ENCODE measurements around the gene SSX2IP.

The SSX2IP gene

DNA sequence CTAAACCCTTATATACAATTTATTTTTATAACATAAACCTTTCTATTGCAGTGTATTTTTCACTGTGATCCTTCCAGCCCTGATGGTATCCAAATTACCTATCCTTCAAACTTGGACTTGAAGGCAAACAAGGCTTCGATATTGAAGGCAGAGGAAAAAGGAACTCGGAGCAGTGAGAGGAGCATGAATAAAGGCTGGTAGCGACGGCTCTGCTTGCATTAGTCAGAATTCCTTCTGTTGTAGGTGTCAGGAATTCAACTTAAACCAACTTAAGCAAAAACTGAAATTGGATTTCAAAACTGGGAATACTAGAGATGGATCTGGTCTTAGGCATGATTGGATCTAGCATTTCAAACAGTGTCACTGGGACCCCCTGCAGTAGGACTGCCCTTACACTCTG is 17.8 kb upstream of the SSX2IP start:
- DNase-seq (ENCODE audit: low read depth), result no peak

DNA sequence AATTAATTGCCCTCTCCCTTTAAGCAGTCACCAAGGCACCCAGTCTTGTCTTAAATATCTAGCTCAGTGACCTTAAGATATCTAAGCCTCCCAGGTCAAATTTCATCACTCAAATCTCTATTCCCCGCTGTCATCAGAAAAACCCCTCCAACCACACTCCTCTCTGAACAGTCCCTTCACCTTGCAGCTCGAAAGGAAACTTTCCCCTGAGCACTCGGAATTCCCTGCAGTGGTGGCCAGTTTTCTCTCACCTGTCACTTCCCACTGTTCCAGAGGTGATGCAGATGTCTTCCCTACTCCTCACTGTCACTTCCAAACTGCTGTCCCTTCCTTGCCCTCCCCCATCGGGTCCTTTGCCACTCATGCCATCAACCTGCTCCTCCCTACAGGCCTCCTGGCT is 15.3 kb upstream of the SSX2IP start:
- DNase-seq (ENCODE audit: low read depth), result no peak

DNA sequence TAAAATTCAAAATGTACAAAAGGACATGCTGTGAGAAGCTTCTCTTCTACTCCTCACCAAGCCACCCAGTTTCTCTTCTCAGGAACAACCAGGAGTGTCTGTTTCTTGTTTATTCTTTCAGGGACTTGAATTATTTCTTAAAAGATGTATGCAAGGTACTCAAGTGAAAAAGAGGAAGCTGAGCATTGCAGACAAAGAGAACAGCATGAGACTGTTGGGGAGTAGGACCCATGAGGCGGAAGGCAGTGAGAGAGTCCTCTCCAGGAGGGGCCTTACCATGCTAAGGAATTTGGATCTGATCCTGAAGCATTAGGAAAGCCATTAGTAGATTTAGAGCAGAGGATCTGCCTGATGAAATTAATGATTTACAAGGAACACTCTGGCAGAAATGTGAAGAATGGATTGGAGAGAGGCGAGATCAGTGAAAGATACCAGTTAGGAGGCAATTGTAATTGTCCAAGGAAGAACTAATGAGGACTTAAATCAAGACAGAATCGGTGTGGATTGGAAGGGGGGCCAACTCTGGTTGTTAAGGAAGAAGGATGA is 14.7 kb upstream of the SSX2IP start:
- no peak for DNase-seq (ENCODE audit: low read depth)

DNA sequence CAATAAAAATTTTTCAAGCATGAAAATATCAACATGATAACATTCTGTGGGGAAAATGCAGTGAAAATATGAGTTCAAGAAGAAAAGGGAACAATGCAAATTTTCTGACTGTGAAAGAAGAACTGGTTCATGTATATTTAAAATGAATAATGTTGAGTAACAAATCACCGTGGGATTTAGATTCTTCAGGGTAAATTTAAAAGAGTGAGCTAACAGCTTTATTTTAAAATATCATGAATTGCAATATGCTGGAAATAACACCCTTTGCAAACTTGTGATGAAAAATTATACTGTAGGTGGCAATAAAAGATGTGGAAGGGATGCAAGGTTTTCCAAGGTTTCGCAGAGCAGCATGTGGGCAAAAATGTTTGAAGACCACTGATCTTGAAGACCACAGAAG is 13.2 kb upstream of the SSX2IP start:
- no peak for DNase-seq (ENCODE audit: low read depth)

DNA sequence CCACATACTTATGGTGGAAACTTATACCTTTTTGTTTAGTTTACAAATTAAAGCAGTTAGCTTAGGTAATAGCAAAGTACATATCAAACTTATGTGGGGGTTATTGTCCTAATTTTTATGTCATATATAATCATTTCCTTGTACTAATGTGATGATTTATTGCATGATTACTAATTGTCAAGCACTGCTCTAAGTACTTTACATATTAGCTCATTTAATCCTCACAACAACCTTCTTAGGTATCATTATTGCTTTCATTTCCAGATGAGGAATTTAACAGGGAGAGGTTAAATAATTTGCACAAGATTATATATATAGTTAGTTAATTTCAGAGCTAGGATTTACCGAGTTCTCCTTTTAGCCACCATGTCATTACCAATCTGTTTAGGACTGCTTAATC is 11.9 kb upstream of the SSX2IP start:
- no peak for DNase-seq (ENCODE audit: low read depth)

DNA sequence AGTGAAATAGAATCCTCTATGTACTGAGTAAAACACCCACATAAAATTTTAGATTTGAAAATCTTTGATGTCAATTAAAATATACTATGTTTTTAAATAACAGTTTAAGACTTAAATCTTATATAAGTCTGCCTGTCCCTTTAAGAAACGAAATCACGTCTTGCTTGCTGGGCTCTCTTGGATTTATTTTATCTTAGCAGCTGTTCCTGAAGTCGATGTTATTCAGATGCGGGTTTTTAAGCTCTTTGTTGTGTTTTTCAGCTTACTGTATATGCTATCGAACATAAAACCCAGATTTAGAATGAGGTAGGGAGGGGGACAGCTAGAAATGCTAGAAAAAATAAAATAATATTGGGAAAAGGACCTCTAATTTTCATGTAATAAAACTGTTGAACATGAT is 11.1 kb upstream of the SSX2IP start:
- no peak for DNase-seq (ENCODE audit: low read depth)

DNA sequence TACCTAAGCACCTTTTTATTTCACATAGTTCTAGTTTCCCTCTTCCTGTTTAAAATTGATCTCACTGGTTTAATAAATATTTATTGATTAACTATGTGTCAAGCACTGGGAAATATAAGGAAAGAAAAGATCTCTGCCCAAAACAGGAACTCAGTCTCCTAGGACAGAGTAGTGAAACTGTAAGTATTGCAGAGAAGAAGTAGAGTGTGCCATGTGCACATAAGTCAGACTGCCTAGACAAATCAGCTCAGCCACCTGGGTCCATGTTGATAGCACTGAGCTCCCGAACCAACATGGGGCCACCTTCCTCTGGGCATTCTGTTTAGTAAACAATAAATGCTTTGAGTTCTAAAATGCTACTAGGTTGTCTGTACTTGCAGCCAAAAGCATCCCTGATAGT is 9.8 kb upstream of the SSX2IP start:
- no peak for DNase-seq (ENCODE audit: low read depth)

DNA sequence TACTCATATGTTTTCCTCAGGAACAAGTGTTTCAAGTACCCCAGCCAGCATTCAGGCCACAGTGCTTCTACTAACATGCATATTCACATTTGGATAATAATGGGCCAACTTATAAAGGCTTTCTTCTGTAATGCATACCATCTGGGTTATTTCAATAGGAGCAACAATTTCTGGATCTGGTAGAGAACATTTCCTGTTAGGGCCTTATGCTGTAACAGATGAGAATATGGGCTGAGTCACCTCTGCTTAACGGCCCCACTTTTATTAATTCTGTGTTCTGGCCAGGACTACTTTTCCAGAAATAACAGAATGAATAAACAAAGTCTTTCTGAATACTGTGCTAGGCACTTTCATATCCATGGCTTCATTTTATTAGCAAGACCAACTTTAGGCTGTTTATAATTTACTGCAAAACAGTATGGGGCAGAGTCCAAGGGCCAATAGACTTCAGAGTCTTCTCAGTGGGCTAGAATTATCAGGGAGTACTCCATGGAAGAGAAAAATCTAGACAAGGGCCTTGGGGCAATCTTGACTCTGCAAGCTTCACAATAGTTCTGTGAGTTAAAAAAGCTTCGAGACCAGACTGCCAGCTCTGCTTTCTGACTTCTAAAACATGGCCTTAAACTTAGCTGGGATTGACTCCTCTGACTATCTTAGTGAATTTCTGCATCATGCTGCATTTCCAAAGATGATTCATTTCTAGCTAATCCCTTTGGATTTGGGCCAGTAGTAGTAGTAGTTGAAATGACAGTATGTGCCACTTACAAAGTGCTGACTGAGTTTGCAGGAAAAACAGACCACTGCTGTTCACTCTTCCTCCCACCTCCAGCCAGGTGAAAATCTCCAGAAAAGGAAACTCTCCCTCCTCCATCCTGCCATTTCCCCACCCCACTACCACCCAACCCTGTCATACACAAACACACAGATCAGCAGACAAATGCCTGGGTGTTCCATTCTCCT is 8.2 kb upstream of the SSX2IP start:
- no peak for DNase-seq (ENCODE audit: low read depth)

DNA sequence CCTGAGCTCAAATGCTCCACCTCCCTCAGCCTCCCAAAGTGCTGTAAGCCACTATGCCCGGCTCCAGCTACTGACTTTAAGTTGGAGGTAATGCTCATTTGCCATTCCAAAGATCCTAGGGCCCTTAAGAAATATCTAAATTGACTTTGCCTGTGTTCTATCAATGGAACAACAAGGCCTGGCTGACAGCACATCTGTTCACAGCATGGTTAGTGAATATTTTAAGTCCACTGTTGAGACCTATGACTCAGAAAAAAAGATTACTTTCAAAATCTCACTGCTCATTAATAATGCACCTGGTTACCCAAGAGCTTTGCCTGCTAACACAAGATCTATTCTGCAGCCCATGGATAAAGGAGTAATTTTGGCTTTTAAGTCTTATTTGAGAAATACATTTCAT is 3.5 kb upstream of the SSX2IP start:
- DNase-seq (ENCODE audit: low read depth), result no peak

DNA sequence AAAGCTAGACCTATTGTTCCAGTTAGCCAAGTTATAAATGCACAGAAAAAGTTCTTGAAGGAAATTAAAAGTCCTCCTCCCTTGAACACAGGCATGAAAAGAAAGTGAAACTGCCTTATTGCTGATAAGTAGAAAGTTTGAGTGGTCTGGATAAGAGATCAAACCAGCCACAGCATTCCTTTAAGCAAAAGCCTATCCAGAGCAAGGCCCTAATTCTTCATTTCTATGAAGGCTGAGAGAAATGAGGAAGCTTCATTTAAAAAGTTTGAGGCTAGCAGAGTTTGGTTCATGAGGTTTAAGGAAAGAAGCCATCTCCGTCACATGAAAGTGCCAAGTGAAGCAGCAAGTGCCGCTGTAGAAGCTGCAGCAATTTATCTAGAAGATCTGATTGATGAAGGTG is 2.7 kb upstream of the SSX2IP start:
- no peak for DNase-seq (ENCODE audit: low read depth)

DNA sequence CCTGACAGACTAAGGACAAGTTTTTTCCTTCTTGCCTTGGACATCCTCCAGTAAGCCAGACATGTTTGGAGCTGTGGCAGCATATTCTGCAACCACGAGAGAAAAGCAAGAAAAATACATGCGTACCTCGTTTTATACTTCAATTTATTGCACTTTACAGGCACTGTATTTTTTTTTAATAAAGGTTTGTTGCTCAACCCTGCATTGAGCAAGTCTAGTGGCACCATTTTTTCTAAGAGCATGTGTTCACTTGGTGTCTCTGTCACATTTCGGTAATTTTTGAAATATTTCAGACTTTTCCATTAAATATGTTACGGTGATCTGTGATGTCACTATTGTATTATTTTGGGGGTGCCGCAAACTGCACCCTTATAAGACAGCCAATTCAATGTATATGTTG is 2.1 kb upstream of the SSX2IP start:
- no peak for DNase-seq (ENCODE audit: low read depth)

DNA sequence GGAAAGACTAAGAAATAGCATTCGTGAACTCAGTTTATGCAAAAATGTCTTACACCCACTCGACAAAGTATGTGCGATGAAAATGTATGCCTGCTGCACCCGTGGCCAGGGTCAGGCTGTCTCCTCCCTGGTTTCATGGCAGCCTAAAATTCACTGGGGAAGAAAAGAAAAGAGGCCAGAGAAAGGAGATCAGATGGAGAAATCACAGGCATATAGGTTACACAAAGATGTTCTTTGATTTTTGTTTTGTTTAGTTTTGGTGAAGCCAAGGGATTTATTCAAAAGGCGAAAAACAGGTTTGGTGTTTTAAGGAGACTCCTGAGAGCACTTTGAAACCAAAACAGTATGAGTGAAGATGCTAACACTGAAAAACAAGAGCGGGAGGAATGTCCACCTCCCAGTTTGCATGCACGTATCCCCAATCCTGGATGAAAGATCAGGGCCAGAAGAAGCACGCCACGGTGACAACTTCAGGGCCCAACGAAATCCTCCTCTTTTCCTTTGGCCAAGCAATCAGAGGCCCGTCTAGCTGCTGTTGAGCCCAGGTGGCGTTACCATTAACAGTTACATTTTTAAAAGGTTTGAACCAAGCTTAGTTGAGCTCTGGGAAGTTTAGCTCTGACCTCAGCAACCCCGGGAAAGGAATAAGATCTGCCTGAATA is 992 bp upstream of the SSX2IP start:
- DNase-seq (ENCODE audit: low read depth), result no peak

DNA sequence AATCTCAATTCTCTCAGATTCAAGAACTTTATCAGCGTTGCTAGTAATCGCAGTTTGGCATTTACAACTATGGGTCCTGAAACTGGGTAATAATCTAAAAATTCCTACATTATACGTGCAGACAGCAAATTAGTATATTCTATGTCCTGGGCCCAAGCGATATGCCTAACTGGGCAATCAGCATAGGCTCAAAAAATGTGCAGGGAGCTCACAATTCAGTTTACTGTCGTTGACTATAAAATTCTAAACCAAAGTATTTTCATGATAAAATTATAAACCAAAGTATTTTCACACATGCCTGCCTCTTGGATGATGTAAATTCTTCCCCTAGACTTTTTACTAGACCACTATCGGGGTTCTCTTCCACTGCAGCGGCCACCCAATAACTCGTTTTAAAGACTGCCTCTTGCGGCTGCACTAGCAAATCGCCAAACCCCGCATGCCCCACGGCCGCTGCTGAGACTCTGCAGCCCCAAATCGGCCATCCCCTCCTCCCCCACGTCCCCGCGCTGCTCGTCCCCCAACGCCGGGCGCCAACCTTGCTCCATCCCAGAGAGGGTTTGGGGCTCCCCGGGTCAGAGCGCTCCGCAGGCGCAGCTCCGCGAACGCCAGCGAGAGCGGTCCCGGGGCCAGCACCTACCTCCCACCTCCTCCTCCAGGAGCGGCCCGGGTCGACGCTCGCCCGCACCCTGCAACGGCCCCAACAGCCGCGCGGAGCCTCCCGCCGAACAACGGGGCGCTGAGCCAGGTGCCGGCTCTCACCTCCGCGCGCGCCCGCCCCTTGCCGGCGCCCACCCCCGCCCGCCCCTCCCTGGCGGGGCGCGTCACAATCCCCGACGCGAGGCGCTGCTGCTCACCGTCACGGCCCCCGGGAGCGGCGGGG is 506 bp downstream of the SSX2IP start:
- peak; percentile 14 for DNase-seq (ENCODE audit: low read depth)

DNA sequence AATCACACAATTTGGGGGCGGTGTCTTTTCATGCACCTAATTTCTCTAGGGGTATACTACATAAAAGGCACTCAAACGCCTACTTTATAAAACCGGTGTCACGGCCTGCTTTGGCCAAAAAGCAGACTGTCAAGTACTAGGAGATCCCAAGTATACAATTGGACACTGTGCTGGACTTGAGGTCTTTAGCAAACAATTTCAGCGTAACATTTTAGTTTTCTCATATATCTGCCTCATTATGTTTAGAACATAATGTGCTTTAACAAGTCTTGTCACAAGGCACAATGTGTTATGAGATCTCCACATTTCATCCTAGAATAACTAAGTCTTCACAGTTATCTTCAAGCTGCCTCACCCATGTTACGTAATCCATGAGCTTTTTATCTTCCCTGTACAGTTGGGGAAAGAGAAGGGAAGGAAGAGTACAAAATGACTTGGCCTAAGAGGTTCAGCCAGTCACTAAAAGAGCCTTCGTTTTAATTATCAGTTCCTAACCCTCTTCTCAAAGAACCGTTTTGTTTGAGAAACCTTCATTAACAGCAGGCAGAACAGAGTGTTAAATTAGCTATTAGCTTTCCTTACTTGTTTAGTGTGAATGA is 1.7 kb downstream of the SSX2IP start:
- DNase-seq (ENCODE audit: low read depth), result no peak

DNA sequence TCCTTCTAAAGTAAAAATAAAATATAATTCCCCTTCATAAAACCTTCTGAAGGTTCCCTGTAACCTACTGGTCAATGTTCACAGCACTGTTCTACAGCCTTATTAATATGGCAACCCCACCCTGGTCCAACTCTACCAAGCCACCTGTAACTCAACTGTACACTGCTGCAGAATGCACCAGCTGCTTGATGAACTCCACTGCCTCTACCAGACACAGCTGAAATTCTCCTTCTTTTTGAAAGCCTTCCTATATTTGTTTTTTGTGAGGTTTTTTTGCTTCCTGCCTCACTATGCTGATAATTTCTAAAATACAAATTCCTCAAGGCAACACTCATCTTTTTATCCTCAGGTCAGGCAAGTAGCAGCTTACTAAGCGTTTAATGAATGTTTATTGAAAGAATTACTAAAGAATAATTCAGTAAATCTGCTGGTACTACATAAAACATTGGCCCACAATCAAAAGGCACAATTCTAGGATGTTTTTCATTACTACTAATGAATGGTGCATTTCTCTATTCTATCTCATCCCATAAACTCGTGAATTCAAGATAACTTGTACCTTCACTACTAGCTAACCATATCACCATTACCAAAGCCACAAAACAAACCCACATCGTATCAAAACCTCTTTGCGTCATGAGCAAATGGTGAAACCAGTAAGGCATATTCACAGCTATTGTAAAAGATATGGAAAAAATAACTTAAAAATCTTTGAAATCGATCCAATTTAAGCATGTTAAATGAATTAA is 2.4 kb downstream of the SSX2IP start:
- DNase-seq (ENCODE audit: low read depth), result no peak

DNA sequence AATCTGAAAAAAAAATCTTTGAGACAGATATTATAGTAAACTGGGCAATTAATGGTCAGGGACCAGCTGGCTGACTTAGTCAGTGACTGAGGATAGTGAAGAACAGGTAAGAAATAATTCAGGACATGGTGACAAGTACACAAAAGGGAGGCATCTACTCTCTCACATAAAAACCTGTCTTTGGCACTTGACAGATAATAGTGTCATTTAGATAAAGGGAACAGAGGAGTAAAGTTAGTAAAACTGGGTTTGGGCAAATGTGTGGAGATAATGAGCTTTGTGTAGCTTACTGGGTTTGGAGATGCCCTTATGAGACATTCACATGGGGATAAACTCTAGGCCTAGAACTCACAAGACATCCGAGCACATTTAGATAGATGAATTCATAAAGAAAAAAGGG is 4.0 kb downstream of the SSX2IP start:
- no peak for DNase-seq (ENCODE audit: low read depth)

DNA sequence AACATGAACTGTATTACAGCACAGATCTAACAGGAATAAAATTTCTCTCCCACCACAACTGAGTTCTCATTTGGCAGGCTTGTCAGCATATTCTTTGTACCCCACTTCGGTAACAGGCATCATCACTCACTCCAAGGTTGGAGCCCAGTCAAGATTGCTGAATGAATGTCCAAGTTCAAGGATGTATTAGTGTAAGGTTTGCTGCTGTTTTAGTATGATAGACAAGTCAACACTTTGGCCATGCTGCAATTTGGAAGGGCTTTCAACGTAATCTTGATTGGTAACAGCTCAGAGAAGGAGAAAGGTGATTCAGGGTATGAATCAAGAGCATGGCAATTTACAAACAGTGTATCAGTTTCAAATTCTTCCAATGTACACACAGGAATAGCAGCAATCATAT is 6.8 kb downstream of the SSX2IP start:
- DNase-seq (ENCODE audit: low read depth), result no peak

DNA sequence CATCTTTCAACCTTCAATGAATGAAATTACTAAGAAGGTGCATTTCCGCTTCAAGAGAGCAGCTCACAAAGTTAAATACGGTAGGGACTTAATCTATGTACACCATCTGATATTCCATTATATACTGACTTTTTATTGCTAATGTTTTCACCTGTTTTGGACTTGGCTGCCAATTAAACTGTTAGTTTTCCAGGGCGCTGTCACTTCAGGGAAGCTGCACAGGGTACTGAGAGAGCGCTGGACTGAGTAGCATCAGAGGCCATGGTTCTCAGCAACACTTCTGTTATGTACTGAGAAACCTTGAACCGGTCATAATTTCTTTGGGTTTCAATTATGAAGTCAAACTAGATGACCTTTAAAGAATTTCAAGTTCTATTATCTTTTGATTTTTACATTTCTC is 8.2 kb downstream of the SSX2IP start:
- no peak for DNase-seq (ENCODE audit: low read depth)

DNA sequence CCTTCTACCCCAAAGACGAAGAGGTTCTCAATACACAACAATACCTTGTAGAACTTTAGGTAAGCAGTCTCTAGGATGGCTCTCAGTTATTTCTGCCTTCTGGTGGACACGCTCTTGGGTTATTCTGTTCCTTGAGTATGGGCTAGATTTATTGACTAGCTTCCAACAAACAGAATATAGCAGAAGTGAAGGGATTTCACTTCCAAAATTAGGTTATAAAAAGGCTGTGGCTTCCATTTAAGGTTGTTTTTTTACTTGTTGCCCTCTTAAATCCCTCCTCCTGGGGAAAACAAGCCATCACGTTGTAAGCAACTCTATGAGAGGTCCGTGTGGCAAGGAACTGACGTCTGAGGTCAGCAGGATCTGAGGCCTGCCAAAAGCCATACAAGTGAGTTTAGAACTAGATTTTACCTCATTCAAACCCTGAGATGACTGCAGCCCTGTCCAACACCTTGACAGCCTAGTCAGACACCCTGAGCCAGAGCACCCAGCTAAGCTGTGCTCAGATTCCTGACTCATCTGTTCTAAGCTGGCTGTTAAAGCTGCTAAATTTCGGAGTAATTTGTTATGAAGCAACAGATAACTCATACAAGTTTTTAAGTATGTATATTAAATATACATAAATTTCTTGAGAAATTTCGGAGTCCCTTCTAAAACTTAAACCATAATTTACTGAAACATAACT is 12.7 kb downstream of the SSX2IP start:
- no peak for DNase-seq (ENCODE audit: low read depth)

DNA sequence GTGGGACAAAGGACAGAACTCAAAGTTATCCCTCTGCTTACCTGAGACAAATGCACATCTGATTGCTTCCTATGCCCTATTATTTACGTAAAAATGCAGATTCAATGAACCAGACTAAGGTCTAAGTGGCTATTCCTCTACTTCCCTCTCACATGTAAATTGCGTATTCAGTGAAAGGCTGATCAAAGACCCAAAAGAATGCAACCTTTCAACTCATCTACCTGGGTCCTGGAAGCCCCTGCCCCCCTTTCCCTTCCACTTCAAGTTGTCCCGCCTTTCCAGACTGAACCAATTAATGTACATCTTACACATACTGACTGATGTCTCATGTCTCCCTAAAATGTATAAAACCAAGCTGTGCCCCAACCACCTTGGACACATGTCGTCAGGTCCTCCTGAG is 14.6 kb downstream of the SSX2IP start:
- no peak for DNase-seq (ENCODE audit: low read depth)

DNA sequence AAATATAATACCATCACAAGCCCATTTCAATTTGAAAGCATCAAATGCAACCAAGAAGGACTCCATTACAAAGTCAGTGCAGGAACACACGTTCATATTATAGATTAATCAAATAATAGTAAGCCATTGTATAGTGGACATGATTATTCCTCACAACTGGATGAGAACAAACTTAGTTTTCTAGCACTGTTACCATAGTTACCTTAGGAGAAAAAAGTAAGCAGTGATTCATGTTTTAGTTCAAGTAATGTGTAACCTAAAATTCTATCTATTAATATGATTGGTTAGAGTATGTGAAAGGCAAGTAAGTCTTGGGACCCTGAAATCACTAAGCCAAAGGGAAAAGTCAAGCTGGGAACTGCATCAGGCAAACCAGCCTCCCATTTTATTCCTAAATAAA is 15.2 kb downstream of the SSX2IP start:
- no peak for DNase-seq (ENCODE audit: low read depth)

Data from stimulated activated CD8-positive, alpha-beta memory T cell treated with anti-CD3 and anti-CD28 coated beads, Interleukin-7, amount 100 ng/mL, for 24 hours (primary cell).